WI38 (cell line): ENCODE results near the gene RNF123.
A peak's percentile ranks its signal among the peaks of the same experiment; 100 is the strongest.
"Not testable (repeated sequence)": the region's sequence is repeated elsewhere in the genome, so short reads cannot be mapped to it uniquely, and the experiment has no call there.

Source experiments
- H3K4me3 ChIP-seq: 2 replicates; pipeline ENCODE4 v1.5.1; 2011; ENCODE audit warnings: low read depth, mild to moderate bottlenecking, control low read depth, low read length
- CTCF ChIP-seq: IDR thresholded peaks from 2 replicates; pipeline ENCODE4 v1.5.1; 2012; ENCODE audit warnings: low read depth, mild to moderate bottlenecking, control low read depth, low read length

Gene RNF123

GRCh38 chr3:49694409-49695070, 5.2 kb downstream of the RNF123 start:
- not testable (repeated sequence) for H3K4me3 ChIP-seq

GRCh38 chr3:49695350-49696015, 6.1 kb downstream of the RNF123 start:
- not testable (repeated sequence) for H3K4me3 ChIP-seq

GRCh38 chr3:49699281-49699979, 10.1 kb downstream of the RNF123 start:
- TF ChIP-seq CTCF, result no peak
- no peak overlapping the region for H3K4me3 ChIP-seq

- no peak overlapping the region for H3K4me3 ChIP-seq
- TF ChIP-seq CTCF, result no peak
Observed at GRCh38 chr3:49700014-49700413, 10.7 kb downstream of the RNF123 start.

GRCh38 chr3:49700453-49701128, 11.2 kb downstream of the RNF123 start:
- no peak overlapping the region for H3K4me3 ChIP-seq
- TF ChIP-seq CTCF, result no peak

GRCh38 chr3:49701388-49702077, 12.2 kb downstream of the RNF123 start:
- no peak overlapping the region for H3K4me3 ChIP-seq
- TF ChIP-seq CTCF, result peak; percentile 68

- no peak for TF ChIP-seq CTCF
- no peak overlapping the region for H3K4me3 ChIP-seq
Observed at GRCh38 chr3:49702672-49703071, 13.3 kb downstream of the RNF123 start.
